Naive thymus-derived CD8-positive, alpha-beta T cell (primary cell): ENCODE measurements around the gene TMPRSS3. TPM values are rescaled to one million over a fixed set of nuclear protein-coding genes. Genes with fewer than 3 reads are reported as not detected.
A peak's percentile ranks its signal among the peaks of the same experiment; 100 is the strongest.

Experiments
- ATAC-seq, 2 donors: fragments of 150-1000 bp; cut with Tn5 transposase in 1 of 2; sonication (Bioruptor Pico), chemical (Tn5 transposase) in 1 of 2; 1 replicate in 1 of 2; 2 replicates in 1 of 2; pipeline ENCODE4 v1.10.0; 2021; ENCODE audit warnings: mild to moderate bottlenecking in 2 of 2, moderate library complexity in 2 of 2
- POLR2A ChIA-PET: fragments of 350-600 bp; sonication (Branson Sonifier 250); formaldehyde crosslinking; loops from one replicate; lab custom pipeline; 2021; ENCODE audit warnings: antibody characterized with exemption; lab: Charles Lee
- DNase-seq, 10 donors: peaks; one replicate each; pipeline versions ENCODE4 v3.0.0 to v3.0.0-alpha.2; 2020 to 2022
- H3K27ac Mint-ChIP-seq, 10 donors: one replicate each; pipeline ENCODE4 v1.8.0; 2020 to 2022; ENCODE audit warnings: mild to moderate bottlenecking in 10 of 10, mixed read lengths in 10 of 10, moderate library complexity in 4 of 10, inconsistent platforms in 1 of 10
- H3K27me3 Mint-ChIP-seq, 5 donors: one replicate each; pipeline ENCODE4 v1.8.0; 2021 to 2022; ENCODE audit warnings: mixed read lengths in 5 of 5
- H3K36me3 Mint-ChIP-seq, 3 donors: one replicate each; pipeline ENCODE4 v1.8.0; 2020 to 2022; ENCODE audit warnings: mixed read lengths in 3 of 3, mild to moderate bottlenecking in 2 of 3, inconsistent platforms in 1 of 3
- H3K4me1 Mint-ChIP-seq, 4 donors: one replicate each; pipeline ENCODE4 v1.8.0; 2021 to 2022; ENCODE audit warnings: mixed read lengths in 4 of 4
- H3K4me3 Mint-ChIP-seq, 10 donors: one replicate each; pipeline ENCODE4 v1.8.0; 2020 to 2022; ENCODE audit warnings: mild to moderate bottlenecking in 10 of 10, mixed read lengths in 10 of 10, moderate library complexity in 6 of 10, inconsistent platforms in 1 of 10
- H3K9me3 Mint-ChIP-seq, 9 donors: one replicate each; pipeline ENCODE4 v1.8.0; 2020 to 2022; ENCODE audit warnings: mixed read lengths in 9 of 9, mild to moderate bottlenecking in 3 of 9, inconsistent platforms in 1 of 9, moderate library complexity in 1 of 9
- polyA plus RNA-seq, 3 donors: library from polyadenylated mRNA; unstranded; fragments of 300-500 nt; fragmentation: Illumina TruSeq; gene quantifications; one replicate each; pipeline ENCODE4 v1.2.3, GENCODE V29; 2021
- total RNA-seq, 8 experiments: library from RNA in 2 of 8; stranded (reverse) in 2 of 8; gene quantifications; one replicate each; pipeline ENCODE4 v1.2.3 and lab custom pipeline; 2021 to 2026

Gene TMPRSS3
- total and polyA plus RNA-seq, 5 experiments from 2014 or later, result 0.89 to 2.9 (median 1.8) TPM; not detected in 1

DNA sequence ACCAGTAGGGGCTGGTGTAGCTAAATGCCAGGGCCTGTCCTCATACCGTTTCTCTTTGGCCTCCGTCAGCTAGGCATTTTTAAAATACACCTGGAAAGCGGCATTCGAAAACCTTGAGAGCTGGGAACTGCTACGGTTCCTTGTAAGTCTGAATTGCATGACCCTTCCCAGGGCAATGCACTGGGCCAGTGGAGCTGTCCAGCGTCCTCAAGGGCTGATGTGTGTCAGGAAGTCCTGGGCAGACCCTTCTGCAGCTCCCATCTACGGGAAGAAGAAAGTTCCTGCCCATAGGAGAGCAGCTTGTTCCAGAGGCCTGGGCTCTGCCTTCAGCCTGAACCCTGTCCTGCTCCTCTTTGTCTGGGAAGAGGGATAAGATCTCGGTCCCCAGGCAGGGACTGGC is 41.9 kb upstream of the TMPRSS3 start:
- no peak for DNase-seq
- POLR2A ChIA-PET, result interaction anchor here (0.9 to 3.0 kb wide), 6 partner anchors 9 to 34 kb away, joined by 3 to 10 read pairs (median 4); partner anchors contain the start of gene UBASH3A
- no peak for ATAC-seq
- Mint-ChIP-seq H3K4me3 (no peak overlapping the region), H3K27ac (peak overlapping the region in 6 of 10 donors; percentile 43 to 90 (median 78)), H3K4me1 (peaks cover 41 to 70% (median 55%) of the 10 kb centered on the region in 4 donors), H3K9me3 (no peaks in the 10 kb centered on the region), H3K27me3 (peaks cover 0 to 2% (median 0%) of the 10 kb centered on the region in 5 donors), H3K36me3 (peaks cover 22 to 96% (median 44%) of the 10 kb centered on the region in 3 donors)

DNA sequence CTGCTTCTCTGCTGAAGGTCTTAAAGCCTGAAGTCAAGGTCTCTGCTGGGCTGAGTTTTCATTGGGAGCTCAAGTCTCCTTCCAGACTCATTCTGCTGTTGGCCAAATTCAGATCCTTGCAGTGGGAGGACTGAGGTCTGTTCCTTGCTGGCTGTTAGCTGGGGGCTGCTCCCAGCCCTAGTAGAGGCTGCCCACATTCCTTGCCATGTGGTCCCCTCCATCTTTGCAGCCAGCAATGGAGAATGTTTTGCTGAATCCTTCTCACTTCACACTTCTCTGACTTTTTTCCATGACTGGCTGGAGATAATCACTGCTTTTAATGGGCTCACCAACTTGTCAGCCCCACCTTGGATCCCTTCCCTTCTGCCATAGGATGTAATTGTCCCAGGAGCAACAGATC is 41.1 kb upstream of the TMPRSS3 start:
- peaks cover 0 to 2% (median 0%) of the 10 kb centered on the region in 5 donors for H3K27me3 Mint-ChIP-seq
- DNase-seq (no peak), ATAC-seq (no peak)
- H3K4me1 Mint-ChIP-seq, result peaks cover 41 to 70% (median 53%) of the 10 kb centered on the region in 4 donors
- peaks cover 0 to 6% (median 0%) of the 10 kb centered on the region in 9 donors for H3K9me3 Mint-ChIP-seq
- H3K4me3 Mint-ChIP-seq, result no peak overlapping the region
- peak overlapping the region in 8 of 10 donors; percentile 17 to 90 (median 36) for H3K27ac Mint-ChIP-seq
- POLR2A ChIA-PET, result interaction anchor here (0.6 to 3.0 kb wide), 6 partner anchors 10 to 419 kb away, joined by 3 to 10 read pairs (median 4); partner anchors contain the start of gene UBASH3A
- peaks cover 30 to 96% (median 51%) of the 10 kb centered on the region in 3 donors for H3K36me3 Mint-ChIP-seq

DNA sequence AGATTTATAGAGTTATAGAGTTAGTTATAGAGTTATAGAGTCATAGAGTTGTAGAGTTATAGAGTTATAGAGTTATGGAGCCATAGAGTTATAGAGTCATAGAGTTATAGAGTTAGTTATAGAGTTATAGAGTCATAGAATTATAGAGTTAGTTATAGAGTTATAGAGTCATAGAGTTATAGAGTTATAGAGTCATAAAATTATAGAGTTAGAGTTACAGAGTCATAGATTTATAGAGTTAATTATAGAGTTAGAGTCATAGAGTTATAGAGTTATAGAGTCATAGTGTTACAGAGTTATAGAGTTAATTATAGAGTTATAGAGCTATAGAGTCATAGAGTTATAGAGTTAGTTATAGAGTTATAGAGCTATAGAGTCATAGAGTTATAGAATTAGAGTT is 40.0 kb upstream of the TMPRSS3 start:
- POLR2A ChIA-PET, result interaction anchor here (1.0 to 3.0 kb wide), 2 partner anchors 9 to 32 kb away, joined by 4 to 10 read pairs; partner anchors contain the start of gene UBASH3A
- peaks cover 33 to 93% (median 54%) of the 10 kb centered on the region in 3 donors for H3K36me3 Mint-ChIP-seq

DNA sequence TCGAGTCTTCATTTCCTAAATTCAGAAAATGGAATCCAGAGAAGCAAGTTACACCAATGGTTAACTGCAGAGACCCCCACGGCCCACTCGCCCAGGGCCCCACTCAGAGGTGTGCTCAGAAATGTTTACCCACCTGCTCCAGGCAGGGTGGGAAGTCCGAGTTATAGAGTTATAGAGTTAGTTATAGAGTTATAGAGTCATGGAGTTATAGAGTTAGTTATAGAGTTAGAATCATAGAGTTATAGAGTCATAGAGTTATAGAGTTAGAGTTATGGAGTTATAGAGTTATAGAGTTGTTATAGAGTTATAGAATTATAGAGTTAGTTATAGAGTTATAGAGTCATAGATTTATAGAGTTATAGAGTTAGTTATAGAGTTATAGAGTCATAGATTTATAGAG is 39.5 kb upstream of the TMPRSS3 start:
- Mint-ChIP-seq H3K36me3 (peaks cover 33 to 93% (median 54%) of the 10 kb centered on the region in 3 donors), H3K4me1 (peaks cover 40 to 61% (median 50%) of the 10 kb centered on the region in 4 donors), H3K27me3 (peaks cover 0 to 2% (median 0%) of the 10 kb centered on the region in 5 donors), H3K27ac (peak overlapping the region; percentile 71 to 96 (median 84)), H3K4me3 (peak overlapping the region in 2 of 10 donors; percentile 1 to 22), H3K9me3 (peaks cover 0 to 6% (median 0%) of the 10 kb centered on the region in 9 donors)
- DNase-seq (no peak), ATAC-seq (no peak)
- POLR2A ChIA-PET, result interaction anchor here (1.0 to 3.0 kb wide), 3 partner anchors 9 to 31 kb away, joined by 4 to 10 read pairs (median 4); partner anchors contain the start of gene UBASH3A

More for the DNA sequence above, 40.0 kb upstream of the TMPRSS3 start:
- Mint-ChIP-seq H3K4me1 (peaks cover 41 to 64% (median 52%) of the 10 kb centered on the region in 4 donors), H3K4me3 (no peak overlapping the region), H3K27me3 (peaks cover 0 to 2% (median 0%) of the 10 kb centered on the region in 5 donors), H3K27ac (peak overlapping the region in 4 of 10 donors; percentile 5 to 96 (median 78)), H3K9me3 (peaks cover 0 to 6% (median 0%) of the 10 kb centered on the region in 9 donors)
- no peak for ATAC-seq
- no peak for DNase-seq

DNA sequence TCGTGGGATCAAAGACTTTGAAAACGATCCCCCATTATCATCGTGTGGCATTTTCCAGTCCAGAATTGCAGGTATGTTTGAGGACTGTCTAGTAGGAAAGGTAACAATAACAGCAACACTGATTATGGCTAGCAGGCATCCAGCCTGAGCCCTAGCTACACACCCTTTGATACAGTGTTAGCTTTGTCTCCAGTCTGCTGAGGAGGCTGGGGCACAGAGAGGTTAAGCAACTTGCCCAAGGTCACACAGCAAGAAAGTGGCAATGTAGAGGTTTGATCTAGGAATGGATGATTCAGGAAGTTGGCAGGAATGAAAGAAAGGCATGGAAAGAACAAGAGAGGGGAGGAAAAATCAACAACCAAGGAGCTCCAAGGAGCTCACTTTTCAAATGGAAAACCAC is 39.0 kb upstream of the TMPRSS3 start:
- Mint-ChIP-seq H3K27ac (peak overlapping the region; percentile 71 to 96 (median 84)), H3K27me3 (peaks cover 0 to 2% (median 0%) of the 10 kb centered on the region in 5 donors), H3K9me3 (peaks cover 0 to 6% (median 0%) of the 10 kb centered on the region in 9 donors), H3K4me1 (peaks cover 40 to 58% (median 47%) of the 10 kb centered on the region in 4 donors), H3K36me3 (peaks cover 33 to 89% (median 54%) of the 10 kb centered on the region in 3 donors), H3K4me3 (peak overlapping the region in 3 of 10 donors; percentile 17 to 42 (median 22))
- POLR2A ChIA-PET, result interaction anchor here (1.2 to 3.0 kb wide), 2 partner anchors 10 to 31 kb away, joined by 4 to 10 read pairs; partner anchors contain the start of gene UBASH3A
- DNase-seq (peak in 1 of 10 donors; percentile 13), ATAC-seq (no peak)

DNA sequence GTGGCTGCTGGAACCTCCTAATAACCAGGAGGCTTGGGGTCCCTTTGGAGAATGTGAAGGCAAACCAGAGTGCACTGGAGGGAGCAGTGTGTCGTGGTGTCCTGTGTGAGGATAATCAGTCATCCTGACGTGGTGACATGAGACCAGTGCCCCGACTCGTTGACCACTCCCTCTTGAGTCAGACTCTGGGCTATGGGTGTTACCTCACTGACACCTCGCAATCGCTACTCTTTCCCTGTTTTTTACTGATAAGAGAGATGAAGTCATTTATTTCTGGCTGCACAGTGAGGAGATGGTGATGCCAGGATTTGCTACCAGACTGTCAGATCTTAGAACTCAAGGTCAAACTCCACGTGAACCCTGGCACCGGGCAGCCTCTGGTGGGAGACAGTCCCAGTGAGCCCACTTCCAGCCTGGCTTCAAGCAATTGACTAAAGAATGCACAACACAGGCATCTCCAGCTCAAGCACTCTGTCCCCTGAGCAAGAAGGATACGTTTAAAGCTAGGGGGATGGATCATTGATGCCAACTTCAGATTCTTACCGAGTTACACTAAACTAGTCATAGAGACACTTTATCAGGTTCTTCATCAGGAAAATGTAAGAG is 38.2 kb upstream of the TMPRSS3 start:
- peaks cover 0 to 6% (median 0%) of the 10 kb centered on the region in 9 donors for H3K9me3 Mint-ChIP-seq
- H3K36me3 Mint-ChIP-seq, result peaks cover 33 to 88% (median 54%) of the 10 kb centered on the region in 3 donors
- H3K4me3 Mint-ChIP-seq, result no peak overlapping the region
- H3K27ac Mint-ChIP-seq, result peak overlapping the region; percentile 71 to 91 (median 82)
- POLR2A ChIA-PET, result no interaction called here
- peaks cover 33 to 56% (median 39%) of the 10 kb centered on the region in 4 donors for H3K4me1 Mint-ChIP-seq
- peaks cover 0 to 2% (median 0%) of the 10 kb centered on the region in 5 donors for H3K27me3 Mint-ChIP-seq
- ATAC-seq (no peak), DNase-seq (peak in 1 of 10 donors; percentile 26)

DNA sequence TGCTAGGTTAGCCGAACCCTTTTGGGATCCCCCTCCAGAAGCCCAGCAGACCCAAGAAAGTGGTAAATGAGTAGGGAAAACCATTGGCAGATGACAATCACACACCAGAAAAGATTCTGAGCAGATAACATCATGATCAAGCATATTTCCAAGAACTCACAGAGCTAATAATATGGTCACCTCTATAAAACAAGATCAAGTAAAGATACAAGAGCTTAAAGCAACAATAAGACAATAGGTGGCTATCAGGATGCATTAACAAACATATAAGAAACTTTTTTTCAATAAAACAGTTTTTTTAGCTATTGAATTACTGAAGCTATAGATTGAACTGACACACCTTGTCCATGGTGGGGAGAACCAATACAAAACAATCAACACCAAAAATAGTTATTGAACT is 36.8 kb upstream of the TMPRSS3 start:
- POLR2A ChIA-PET, result no interaction called here
- peak overlapping the region in 3 of 10 donors; percentile 19 to 76 (median 43) for H3K27ac Mint-ChIP-seq
- no peak for ATAC-seq
- H3K9me3 Mint-ChIP-seq, result peaks cover 0 to 6% (median 0%) of the 10 kb centered on the region in 9 donors
- H3K36me3 Mint-ChIP-seq, result peaks cover 33 to 87% (median 53%) of the 10 kb centered on the region in 3 donors
- no peak overlapping the region for H3K4me3 Mint-ChIP-seq
- DNase-seq, result peak in 1 of 10 donors; percentile 4
- H3K27me3 Mint-ChIP-seq, result no peaks in the 10 kb centered on the region
- H3K4me1 Mint-ChIP-seq, result peaks cover 29 to 52% (median 35%) of the 10 kb centered on the region in 4 donors

DNA sequence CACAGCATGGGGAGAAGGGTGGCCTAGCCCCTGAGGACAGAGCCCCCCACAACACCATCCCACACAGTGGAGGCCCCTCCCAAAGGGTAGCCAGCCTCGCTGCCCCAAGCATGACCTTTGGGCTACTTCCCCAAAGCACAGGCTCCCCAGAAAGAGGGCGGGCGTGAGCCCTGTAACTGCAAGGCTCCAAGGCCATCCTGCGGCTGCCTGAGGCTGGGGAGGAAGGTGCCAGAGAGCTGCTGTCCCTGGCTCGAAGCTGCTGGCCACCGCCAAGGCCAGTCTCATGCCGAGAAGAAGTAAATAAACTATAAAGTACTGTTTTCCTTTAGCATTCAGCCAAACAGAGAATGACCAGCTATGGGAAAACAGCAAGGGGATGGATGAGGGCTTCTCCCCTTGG is 35.3 kb upstream of the TMPRSS3 start:
- H3K9me3 Mint-ChIP-seq, result peaks cover 0 to 6% (median 0%) of the 10 kb centered on the region in 9 donors
- H3K4me1 Mint-ChIP-seq, result peaks cover 37 to 57% (median 41%) of the 10 kb centered on the region in 4 donors
- peak overlapping the region in 3 of 10 donors; percentile 2 to 85 (median 81) for H3K27ac Mint-ChIP-seq
- H3K4me3 Mint-ChIP-seq, result no peak overlapping the region
- H3K27me3 Mint-ChIP-seq, result no peaks in the 10 kb centered on the region
- POLR2A ChIA-PET, result interaction anchor here (0.9 to 22.4 kb wide), 5 partner anchors 10 to 50 kb away, joined by 3 to 273 read pairs (median 3); partner anchors contain the start of gene UBASH3A
- ATAC-seq (no peak), DNase-seq (no peak)
- peaks cover 33 to 87% (median 53%) of the 10 kb centered on the region in 3 donors for H3K36me3 Mint-ChIP-seq

DNA sequence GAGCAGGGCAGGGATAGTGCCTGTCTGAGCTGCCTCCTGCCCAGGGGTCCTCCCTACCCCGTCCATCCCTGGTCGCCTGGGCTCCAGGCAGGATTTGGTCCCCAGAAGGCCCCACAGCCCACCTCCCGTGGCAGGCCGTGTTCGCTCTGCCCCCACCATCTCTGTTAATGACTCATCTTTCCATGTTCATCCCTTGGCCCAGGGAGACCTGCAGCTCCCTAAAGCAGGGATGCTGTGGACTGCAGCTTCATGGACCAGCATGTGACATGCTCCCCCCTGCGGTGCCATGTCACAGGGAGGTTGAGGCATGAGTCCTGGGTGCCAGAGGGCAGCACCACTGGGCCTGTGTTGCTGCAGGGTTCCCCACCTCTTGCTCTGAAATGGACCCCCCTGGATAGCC is 34.7 kb upstream of the TMPRSS3 start:
- Mint-ChIP-seq H3K27ac (peak overlapping the region in 2 of 10 donors; percentile 24 to 27), H3K9me3 (peaks cover 0 to 6% (median 0%) of the 10 kb centered on the region in 9 donors), H3K4me1 (peaks cover 36 to 63% (median 43%) of the 10 kb centered on the region in 4 donors), H3K27me3 (no peaks in the 10 kb centered on the region), H3K4me3 (no peak overlapping the region), H3K36me3 (peaks cover 33 to 84% (median 54%) of the 10 kb centered on the region in 3 donors)
- DNase-seq, result peak in 1 of 10 donors; percentile 37
- ATAC-seq, result no peak
- POLR2A ChIA-PET, result interaction anchor here (0.8 to 22.4 kb wide), 7 partner anchors 8 to 49 kb away, joined by 3 to 273 read pairs (median 3); partner anchors contain the start of gene UBASH3A

DNA sequence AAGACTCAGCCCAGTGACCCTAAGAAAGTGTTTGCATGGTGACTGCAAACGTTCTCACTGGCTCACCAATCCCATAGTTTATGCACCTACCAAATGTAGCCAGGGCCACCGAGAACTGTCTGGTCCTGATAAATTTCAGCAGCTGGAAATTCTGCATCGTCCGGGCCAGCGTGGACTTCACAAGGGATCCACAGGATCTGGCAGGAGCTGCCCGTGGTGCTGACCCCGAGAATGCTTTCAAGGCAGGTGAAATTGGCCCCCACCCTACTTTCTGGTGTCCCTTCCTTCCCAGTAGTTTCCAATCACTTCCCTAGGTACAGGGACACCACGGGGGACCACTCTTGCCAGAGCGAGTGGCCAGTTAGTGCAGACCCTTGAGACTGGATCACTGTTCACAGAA is 34.0 kb upstream of the TMPRSS3 start:
- no peak overlapping the region for H3K4me3 Mint-ChIP-seq
- DNase-seq (peak in 1 of 10 donors; percentile 2), ATAC-seq (no peak)
- peaks cover 0 to 6% (median 0%) of the 10 kb centered on the region in 9 donors for H3K9me3 Mint-ChIP-seq
- H3K4me1 Mint-ChIP-seq, result peaks cover 36 to 63% (median 43%) of the 10 kb centered on the region in 4 donors
- H3K27me3 Mint-ChIP-seq, result no peaks in the 10 kb centered on the region
- peaks cover 27 to 82% (median 48%) of the 10 kb centered on the region in 3 donors for H3K36me3 Mint-ChIP-seq
- H3K27ac Mint-ChIP-seq, result no peak overlapping the region
- POLR2A ChIA-PET, result interaction anchor here (0.8 to 22.4 kb wide), 5 partner anchors 8 to 30 kb away, joined by 3 to 273 read pairs (median 3); partner anchors contain the start of gene UBASH3A

DNA sequence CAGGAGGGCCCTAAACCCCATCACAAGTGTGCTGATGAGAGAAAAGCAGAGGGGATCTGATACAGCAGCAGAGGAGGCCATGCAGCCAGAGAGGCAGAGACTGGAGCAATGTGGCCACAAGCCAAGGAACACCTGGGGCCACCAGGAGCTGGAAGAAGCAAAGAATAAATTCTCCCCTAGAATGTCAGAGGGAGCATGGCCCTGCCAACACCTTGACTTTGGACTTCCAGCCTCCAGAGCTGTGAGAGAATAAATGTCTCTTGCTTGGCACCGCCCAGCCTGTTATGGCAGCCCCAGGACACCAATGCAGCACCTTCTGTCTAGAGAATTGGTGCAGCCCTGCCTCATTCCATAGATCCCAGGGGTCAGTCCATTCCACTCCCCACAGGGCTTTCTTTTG is 33.2 kb upstream of the TMPRSS3 start:
- peak overlapping the region in 3 of 10 donors; percentile 41 to 48 (median 44) for H3K27ac Mint-ChIP-seq
- H3K9me3 Mint-ChIP-seq, result peaks cover 0 to 6% (median 0%) of the 10 kb centered on the region in 9 donors
- H3K4me3 Mint-ChIP-seq, result peak overlapping the region in 1 of 10 donors; percentile 50
- no peak for ATAC-seq
- H3K27me3 Mint-ChIP-seq, result no peaks in the 10 kb centered on the region
- peaks cover 19 to 81% (median 42%) of the 10 kb centered on the region in 3 donors for H3K36me3 Mint-ChIP-seq
- peak in 1 of 10 donors; percentile 32 for DNase-seq
- POLR2A ChIA-PET, result interaction anchor here (0.9 to 22.4 kb wide), 2 partner anchors 10 to 27 kb away, joined by 3 to 273 read pairs; partner anchors contain the start of gene UBASH3A
- H3K4me1 Mint-ChIP-seq, result peaks cover 37 to 63% (median 43%) of the 10 kb centered on the region in 4 donors
